Large intestine (tissue), 12 donors: ENCODE data around the gene ZFPM1. TPM values are rescaled to one million over a fixed set of nuclear protein-coding genes. Genes with fewer than 3 reads are reported as not detected.

Experiments
- DNase-seq, 2 donors: peaks; one replicate each; pipeline versions ENCODE4 v3.0.0 to v3.0.0-alpha.2; 2013
- H3K27ac ChIP-seq: one replicate; pipeline ENCODE4 v1.5.1; 2013; ENCODE audit warnings: low read length
- H3K27me3 ChIP-seq: 2 replicates; pipeline ENCODE4 v1.6.1; 2013; ENCODE audit warnings: low read length; ENCODE audit not compliant: control insufficient read depth, insufficient read depth
- H3K36me3 ChIP-seq: 2 replicates; pipeline ENCODE4 v1.6.1; 2013; ENCODE audit warnings: low read length; ENCODE audit not compliant: control insufficient read depth, insufficient read depth
- H3K4me1 ChIP-seq: one replicate; pipeline ENCODE4 v1.6.1; 2013; ENCODE audit warnings: low read length; ENCODE audit not compliant: control insufficient read depth, insufficient read depth
- H3K4me3 ChIP-seq: one replicate; pipeline ENCODE4 v1.5.1; 2013; ENCODE audit warnings: low read length
- H3K9me3 ChIP-seq: one replicate; pipeline ENCODE4 v1.6.1; 2013; ENCODE audit warnings: mild to moderate bottlenecking, low read depth, low read length, moderate library complexity; ENCODE audit not compliant: control insufficient read depth
- WGBS: methylation state at CpG from one replicate; pipeline ENCODE4 v1.1.5; 2013; ENCODE audit warnings: low lambda C conversion rate; ENCODE audit not compliant: insufficient coverage; 5-methylcytosine and 5-hydroxymethylcytosine counted together
- long read RNA-seq, 11 donors: transcript quantifications; one replicate each; lab custom pipeline, GENCODE V29; 2026
- polyA plus RNA-seq: library from polyadenylated mRNA; unstranded; fragments of 120-200 nt; gene quantifications from one replicate; pipeline ENCODE4 v1.2.1, GENCODE V29; 2013

The ZFPM1 gene
- polyA plus RNA-seq, result 27.2 TPM
- long read RNA-seq, donor 1, full-length matches to known transcripts, result 1 of 7 reads
- long read RNA-seq, donor 1, partial matches to known transcripts, result 6 of 7 reads
- long read RNA-seq, donor 1, other reads (novel, unspliced or antisense), result 0 of 7 reads
- long read RNA-seq, donor 2, full-length matches to known transcripts, result 4 of 21 reads
- long read RNA-seq, donor 2, partial matches to known transcripts, result 17 of 21 reads
- long read RNA-seq, donor 2, other reads (novel, unspliced or antisense), result 0 of 21 reads
- long read RNA-seq, donor 3, result 0 reads
- long read RNA-seq, donor 4, full-length matches to known transcripts, result 2 of 2 reads
- long read RNA-seq, donor 4, partial matches to known transcripts, result 0 of 2 reads
- long read RNA-seq, donor 4, other reads (novel, unspliced or antisense), result 0 of 2 reads
- long read RNA-seq, donor 5, partial matches to known transcripts, result 0 of 1 reads
- long read RNA-seq, donor 5, other reads (novel, unspliced or antisense), result 0 of 1 reads
- long read RNA-seq, donor 6, full-length matches to known transcripts, result 6 of 39 reads
- long read RNA-seq, donor 6, partial matches to known transcripts, result 33 of 39 reads
- long read RNA-seq, donor 6, other reads (novel, unspliced or antisense), result 0 of 39 reads
- long read RNA-seq, donor 7, result 0 reads
- long read RNA-seq, donor 8, full-length matches to known transcripts, result 5 of 34 reads
- long read RNA-seq, donor 8, partial matches to known transcripts, result 29 of 34 reads
- long read RNA-seq, donor 8, other reads (novel, unspliced or antisense), result 0 of 34 reads
- long read RNA-seq, donor 9, partial matches to known transcripts, result 14 of 16 reads
- long read RNA-seq, donor 9, other reads (novel, unspliced or antisense), result 0 of 16 reads
- long read RNA-seq, donor 10, full-length matches to known transcripts, result 2 of 49 reads
- long read RNA-seq, donor 10, partial matches to known transcripts, result 47 of 49 reads
- long read RNA-seq, donor 10, other reads (novel, unspliced or antisense), result 0 of 49 reads
- long read RNA-seq, donor 11, full-length matches to known transcripts, result 3 of 10 reads
- long read RNA-seq, donor 11, partial matches to known transcripts, result 7 of 10 reads
- long read RNA-seq, donor 11, other reads (novel, unspliced or antisense), result 0 of 10 reads

DNA sequence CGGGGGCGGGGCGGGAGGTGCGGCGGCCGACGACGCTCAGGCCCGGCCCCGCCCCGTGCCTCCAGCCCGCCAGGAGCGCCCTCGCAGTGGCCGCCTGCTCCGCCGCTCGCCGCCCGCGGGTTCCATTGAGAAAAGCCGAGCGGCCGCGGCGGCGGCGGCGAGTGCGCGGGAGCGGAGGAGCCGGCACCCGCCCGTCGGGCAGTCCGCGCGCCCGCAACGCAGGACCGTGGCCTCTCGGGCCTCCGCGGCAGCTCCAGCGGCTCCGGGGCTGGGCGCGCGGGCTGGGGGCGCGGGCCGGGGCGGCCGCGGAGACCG is at the start of gene ZFPM1:
Gene ZFPM1, plus strand, starts transcription at position 64 of the 315 bp plus-strand sequence. CDS start 359 bp downstream, outside the sequence.
- peaks cover 17% of the 10 kb centered on the region for H3K27me3 ChIP-seq
- H3K4me3 ChIP-seq, result peak within 1 kb of the TSS; percentile 67
- H3K27ac ChIP-seq, result peak within 1 kb of the TSS; percentile 69
- WGBS, result no CpG with 5 or more reads among the region's 57 CpGs
- peaks cover 5% of the 10 kb centered on the region for H3K9me3 ChIP-seq
- peaks cover 4% of the 10 kb centered on the region for H3K36me3 ChIP-seq
- peaks cover 27% of the 10 kb centered on the region for H3K4me1 ChIP-seq
- no peak for DNase-seq

DNA sequence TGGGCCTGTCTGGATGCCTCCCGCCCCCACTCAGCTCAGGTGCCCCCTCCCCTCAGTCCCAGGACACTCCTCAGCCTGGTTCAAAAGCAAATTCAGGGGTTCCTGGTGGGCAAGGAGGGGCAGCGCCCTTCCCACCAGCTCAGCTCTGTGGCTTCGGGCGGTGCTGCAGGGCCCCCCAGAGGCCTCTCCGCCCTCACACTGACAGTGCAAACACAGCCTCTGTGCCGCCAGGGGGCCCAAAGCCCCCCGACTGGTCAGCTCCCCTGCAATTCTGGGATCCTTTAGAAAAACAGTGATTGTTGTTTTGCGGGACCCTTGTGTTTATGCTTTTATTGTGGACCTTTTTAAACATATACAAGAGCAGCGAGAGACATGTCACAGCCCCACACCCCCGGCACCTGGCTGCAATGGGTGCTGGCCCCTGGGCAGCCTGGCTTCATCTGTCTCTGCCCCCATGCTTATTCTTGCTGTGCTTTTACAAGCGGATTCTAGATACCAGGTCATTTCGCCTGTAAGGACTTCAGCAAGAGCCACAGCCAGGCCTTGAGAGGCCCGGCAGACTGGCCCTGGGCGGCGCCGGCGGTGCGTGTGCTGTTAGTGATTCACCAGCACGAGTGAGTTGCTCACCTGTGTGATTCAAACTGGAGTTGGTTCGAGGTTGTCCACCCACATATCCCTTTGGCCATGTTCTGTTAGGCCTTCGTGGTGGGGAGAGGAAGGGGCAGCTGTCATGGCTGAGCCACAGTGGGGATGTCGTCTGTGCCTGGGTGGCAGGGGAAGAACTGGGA is 49.1 kb upstream of the ZFPM1 start:
- Histone ChIP-seq H3K4me1 (peaks cover 2% of the 10 kb centered on the region), H3K27me3 (peaks cover 10% of the 10 kb centered on the region), H3K27ac (no peak overlapping the region), H3K9me3 (no peaks in the 10 kb centered on the region), H3K36me3 (no peaks in the 10 kb centered on the region), H3K4me3 (no peak overlapping the region)
- no peak for DNase-seq
- WGBS, result no CpG with 5 or more reads among the region's 22 CpGs

DNA sequence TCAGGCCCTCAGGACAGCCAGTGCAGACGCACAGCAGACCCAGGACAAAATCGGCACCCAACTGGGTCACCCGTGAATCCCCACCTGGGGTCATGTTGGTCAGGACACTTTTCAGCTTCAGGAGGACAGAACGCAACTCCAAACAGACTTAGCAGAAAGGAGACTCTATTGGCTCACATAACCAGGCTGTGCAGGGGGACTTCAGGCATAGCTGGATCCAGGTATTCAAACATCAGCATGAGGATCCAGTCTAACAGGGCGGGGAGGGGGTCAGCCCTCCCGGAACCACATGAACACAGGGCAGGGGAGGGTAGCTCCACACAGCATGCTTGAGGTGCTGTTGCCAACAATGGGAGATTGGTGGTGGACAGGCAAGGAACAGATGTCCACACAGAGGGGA is 48.3 kb upstream of the ZFPM1 start:
- Histone ChIP-seq H3K27me3 (peaks cover 10% of the 10 kb centered on the region), H3K27ac (no peak overlapping the region), H3K4me1 (peaks cover 2% of the 10 kb centered on the region), H3K9me3 (no peaks in the 10 kb centered on the region), H3K4me3 (no peak overlapping the region), H3K36me3 (no peaks in the 10 kb centered on the region)
- no CpG with 5 or more reads among the region's 6 CpGs for WGBS
- DNase-seq, result no peak

DNA sequence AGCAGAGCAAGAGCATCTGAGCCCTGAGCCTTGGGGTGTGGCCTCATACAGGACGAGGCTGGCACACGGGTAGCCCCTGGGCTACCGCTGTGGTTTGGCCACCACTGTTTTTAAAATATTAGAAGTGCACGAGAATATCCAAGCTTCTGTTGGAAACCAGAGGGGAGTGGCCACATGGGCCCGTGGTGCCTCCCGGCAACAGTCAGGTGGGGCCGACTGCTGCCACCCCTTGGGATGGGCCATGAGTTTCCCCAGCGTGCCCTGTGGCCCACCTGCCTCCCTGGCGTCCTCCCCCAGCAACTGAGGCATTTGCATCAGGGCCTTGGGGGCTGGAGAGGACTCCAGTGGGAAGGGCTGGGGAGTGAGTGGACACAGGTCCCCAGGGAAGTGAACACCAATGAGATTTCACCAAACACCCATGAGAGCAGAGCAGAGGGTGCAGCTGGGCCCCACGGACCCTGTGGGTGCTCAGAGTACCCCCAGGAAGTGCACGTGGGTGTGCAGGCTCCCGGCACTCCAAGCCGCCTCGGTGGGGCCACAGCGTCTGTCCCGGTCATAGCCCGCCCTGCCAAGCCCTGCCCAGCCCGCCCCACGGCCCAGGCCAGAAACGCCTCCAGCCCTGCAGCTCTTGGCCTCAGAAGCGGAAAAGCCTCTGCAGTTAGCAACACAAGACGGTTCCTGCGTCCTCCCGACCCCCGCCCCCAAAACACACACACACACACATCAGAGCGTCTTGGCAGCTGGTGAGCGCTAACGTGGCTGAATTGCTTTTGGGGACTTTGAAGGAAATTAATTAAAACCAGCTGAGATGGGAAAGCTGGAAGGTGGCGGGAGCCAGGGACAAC is 47.6 kb upstream of the ZFPM1 start:
- Histone ChIP-seq H3K4me1 (peaks cover 2% of the 10 kb centered on the region), H3K27ac (no peak overlapping the region), H3K4me3 (no peak overlapping the region), H3K27me3 (peaks cover 10% of the 10 kb centered on the region), H3K36me3 (no peaks in the 10 kb centered on the region), H3K9me3 (no peaks in the 10 kb centered on the region)
- no CpG with 5 or more reads among the region's 29 CpGs for WGBS
- peak; percentile 11 to 31 for DNase-seq

DNA sequence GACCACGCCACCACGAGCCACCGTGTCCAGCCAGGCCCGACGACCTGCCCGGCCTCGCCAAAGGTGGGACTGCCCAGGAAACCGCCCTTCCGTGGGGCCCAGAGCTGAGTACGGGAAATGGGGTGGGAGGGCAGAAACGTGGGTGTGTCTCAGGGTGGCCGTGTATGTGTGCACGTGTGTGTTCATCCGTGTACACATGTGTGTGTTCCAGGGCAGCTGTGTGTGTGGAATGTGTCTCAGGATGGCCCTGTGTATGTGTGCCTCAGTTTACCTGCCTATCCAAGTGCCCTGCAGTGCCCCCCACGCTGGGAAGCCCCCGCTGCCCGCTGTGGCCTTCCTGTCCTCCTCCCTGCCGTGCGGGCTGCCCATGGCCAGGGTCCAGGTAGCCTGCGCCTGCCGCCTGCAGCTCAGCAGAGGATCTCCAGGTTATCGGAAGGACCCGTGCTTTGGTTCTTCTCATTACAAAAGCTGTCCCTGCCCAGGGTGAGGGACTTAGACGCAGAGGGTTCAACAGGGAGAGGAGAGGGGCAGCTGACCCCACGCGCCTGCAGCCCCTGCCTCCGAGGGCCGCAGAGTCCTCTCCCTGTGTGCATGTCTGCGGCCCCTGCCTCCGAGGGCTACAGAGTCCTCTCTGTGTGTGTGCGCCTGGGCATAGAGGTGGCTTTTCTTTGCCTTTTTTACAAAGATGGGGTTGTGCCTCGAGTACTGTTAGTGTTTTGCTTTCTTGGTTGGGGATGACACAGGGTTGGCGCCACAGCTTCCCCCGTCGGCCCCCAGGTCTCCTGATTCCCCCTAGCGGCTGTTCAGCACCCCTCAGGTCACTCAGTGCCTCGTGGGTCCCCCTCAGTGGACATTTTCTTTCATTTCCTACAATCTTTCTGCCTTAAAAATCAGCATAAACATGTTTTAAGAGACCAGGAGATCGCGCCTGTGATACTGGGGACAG is 46.7 kb upstream of the ZFPM1 start:
- no CpG with 5 or more reads among the region's 39 CpGs for WGBS
- H3K4me3 ChIP-seq, result no peak overlapping the region
- no peak for DNase-seq
- peaks cover 2% of the 10 kb centered on the region for H3K4me1 ChIP-seq
- peaks cover 10% of the 10 kb centered on the region for H3K27me3 ChIP-seq
- H3K36me3 ChIP-seq, result no peaks in the 10 kb centered on the region
- H3K27ac ChIP-seq, result no peak overlapping the region
- no peaks in the 10 kb centered on the region for H3K9me3 ChIP-seq

- H3K9me3 ChIP-seq, result no peaks in the 10 kb centered on the region
- no peaks in the 10 kb centered on the region for H3K36me3 ChIP-seq
- H3K27me3 ChIP-seq, result peaks cover 10% of the 10 kb centered on the region
- DNase-seq, result no peak
- H3K4me1 ChIP-seq, result peaks cover 2% of the 10 kb centered on the region
- H3K4me3 ChIP-seq, result no peak overlapping the region
- no CpG with 5 or more reads among the region's 20 CpGs for WGBS
- no peak overlapping the region for H3K27ac ChIP-seq
Measured at GRCh38 chr16:88407042-88407420, 46.0 kb upstream of the ZFPM1 start.

DNA sequence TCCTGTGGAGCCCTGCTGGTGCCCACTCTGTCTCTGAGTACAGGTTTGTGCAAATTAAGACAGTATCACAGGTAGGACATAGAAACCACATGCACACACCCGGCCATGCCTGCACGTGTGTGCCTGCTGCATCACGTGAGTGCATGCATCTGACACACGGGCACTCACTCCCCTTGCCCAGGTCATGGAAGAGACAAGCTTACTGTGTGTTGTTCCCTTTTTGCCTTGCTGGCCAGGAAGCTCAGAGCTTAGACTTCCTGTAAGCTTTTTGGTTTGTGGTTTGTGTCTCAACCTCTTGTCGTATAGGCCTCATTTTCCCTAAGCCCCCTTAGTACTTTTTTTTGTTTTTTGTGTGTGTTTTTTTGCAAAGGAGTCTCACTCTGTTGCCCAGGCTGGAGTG is 45.3 kb upstream of the ZFPM1 start:
- H3K36me3 ChIP-seq, result no peaks in the 10 kb centered on the region
- WGBS, result no CpG with 5 or more reads among the region's 5 CpGs
- H3K4me3 ChIP-seq, result no peak overlapping the region
- no peak for DNase-seq
- no peak overlapping the region for H3K27ac ChIP-seq
- peaks cover 10% of the 10 kb centered on the region for H3K27me3 ChIP-seq
- no peaks in the 10 kb centered on the region for H3K9me3 ChIP-seq
- H3K4me1 ChIP-seq, result peaks cover 2% of the 10 kb centered on the region

DNA sequence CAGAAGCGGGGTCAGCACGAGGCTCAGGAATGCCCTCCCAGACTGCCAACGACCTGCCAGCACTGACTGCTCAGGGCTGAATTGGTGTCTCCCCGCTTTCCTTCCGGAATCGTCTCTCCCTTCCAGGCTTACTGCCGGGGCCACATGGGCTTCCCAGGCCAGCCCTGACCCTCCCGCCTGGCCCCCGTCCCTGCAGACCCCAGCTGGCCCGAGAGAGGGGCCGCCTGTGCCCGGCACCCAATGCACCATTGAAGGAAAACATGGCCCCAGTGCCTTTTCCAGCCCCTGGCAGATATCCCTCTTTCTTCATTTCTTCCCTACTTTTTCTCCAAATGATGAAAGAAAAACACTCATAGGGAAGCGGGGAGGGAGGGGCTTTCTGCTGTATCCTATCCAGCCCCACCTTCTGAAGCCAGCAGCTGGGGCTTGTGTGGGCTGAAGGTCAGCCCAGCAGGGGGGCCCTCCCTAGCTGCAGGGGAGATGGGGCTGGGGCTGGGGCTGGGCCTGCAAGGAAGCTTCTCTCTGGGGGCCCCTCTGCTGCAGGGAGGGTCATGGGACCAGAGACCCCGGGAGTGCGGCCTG is 44.4 kb upstream of the ZFPM1 start:
- Histone ChIP-seq H3K4me3 (no peak overlapping the region), H3K27me3 (peaks cover 10% of the 10 kb centered on the region), H3K9me3 (no peaks in the 10 kb centered on the region), H3K4me1 (peaks cover 2% of the 10 kb centered on the region), H3K36me3 (no peaks in the 10 kb centered on the region), H3K27ac (no peak overlapping the region)
- WGBS, result no CpG with 5 or more reads among the region's 15 CpGs
- no peak for DNase-seq
